ENCODE results near the gene CFAP100.

DNA sequence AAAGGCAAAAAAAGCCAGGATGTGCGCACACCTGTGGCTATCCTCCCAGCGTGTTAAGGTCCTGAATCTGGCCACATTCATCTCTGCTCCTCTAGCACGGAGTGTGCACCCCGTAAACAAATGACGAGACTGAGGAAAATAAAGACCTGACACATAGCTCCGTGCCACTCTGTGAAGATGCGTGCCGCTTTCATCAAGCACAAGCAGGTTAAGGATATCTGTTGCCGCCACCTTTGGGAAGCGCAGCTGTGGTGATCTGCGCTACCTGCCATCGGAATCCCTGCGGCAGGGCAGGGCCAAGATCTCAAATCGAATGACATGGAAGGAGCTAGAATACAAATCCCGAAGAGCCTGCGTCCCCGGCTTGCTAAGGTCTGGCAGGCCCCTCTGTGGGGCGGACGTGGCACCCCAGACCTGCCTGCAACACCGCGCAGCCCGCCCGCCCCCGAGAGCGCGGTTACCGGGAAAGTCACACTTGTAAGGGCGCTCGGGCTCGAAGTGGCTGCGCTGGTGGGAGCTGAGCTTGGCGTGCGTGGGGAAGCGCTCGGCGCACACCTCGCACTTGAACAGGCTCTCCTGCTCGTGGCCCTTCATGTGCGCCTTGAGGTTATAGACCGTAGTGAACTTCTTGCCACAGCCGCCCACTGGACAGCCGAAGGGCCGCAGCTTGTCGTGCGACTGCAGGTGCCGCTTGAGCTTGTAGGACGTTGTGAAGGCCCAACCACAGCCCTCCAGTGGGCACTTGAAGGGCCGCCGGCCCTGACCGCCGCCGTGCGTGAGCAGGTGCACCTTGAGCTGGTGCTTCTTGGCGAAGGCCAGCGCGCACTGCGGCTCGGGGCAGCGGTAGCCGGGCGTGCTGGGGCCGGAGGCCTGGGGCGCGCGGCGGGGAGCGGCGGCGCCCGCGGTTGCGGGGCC, 80.0 kb downstream of the CFAP100 start:
- TF ChIP-seq, protein P1, sequence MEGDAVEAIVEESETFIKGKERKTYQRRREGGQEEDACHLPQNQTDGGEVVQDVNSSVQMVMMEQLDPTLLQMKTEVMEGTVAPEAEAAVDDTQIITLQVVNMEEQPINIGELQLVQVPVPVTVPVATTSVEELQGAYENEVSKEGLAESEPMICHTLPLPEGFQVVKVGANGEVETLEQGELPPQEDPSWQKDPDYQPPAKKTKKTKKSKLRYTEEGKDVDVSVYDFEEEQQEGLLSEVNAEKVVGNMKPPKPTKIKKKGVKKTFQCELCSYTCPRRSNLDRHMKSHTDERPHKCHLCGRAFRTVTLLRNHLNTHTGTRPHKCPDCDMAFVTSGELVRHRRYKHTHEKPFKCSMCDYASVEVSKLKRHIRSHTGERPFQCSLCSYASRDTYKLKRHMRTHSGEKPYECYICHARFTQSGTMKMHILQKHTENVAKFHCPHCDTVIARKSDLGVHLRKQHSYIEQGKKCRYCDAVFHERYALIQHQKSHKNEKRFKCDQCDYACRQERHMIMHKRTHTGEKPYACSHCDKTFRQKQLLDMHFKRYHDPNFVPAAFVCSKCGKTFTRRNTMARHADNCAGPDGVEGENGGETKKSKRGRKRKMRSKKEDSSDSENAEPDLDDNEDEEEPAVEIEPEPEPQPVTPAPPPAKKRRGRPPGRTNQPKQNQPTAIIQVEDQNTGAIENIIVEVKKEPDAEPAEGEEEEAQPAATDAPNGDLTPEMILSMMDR (conservative IDR thresholded peaks at IDR 0.05; ENCODE audit: low read depth, low read length): no peak
- TF ChIP-seq POLR2A (IDR thresholded peaks at IDR 0.05; ENCODE audit: low read depth, low read length): no peak
- no peak for TF ChIP-seq RFX5 (IDR thresholded peaks at IDR 0.05; ENCODE audit: low read depth, low read length)
- no peak for TF ChIP-seq SMC3 (IDR thresholded peaks at IDR 0.05; ENCODE audit: low read depth, low read length)
- no peak; the same call in 1 of the 2 replicates for TF ChIP-seq CHD1 (IDR thresholded peaks at IDR 0.05; ENCODE audit: low read depth, low read length)
- TF ChIP-seq MAZ (IDR thresholded peaks at IDR 0.05; ENCODE audit: borderline replicate concordance, low read depth, low read length): no peak
- no peak for TF ChIP-seq MXI1 (IDR thresholded peaks at IDR 0.05; ENCODE audit: borderline replicate concordance, low read depth, low read length)
- TF ChIP-seq, protein P2, sequence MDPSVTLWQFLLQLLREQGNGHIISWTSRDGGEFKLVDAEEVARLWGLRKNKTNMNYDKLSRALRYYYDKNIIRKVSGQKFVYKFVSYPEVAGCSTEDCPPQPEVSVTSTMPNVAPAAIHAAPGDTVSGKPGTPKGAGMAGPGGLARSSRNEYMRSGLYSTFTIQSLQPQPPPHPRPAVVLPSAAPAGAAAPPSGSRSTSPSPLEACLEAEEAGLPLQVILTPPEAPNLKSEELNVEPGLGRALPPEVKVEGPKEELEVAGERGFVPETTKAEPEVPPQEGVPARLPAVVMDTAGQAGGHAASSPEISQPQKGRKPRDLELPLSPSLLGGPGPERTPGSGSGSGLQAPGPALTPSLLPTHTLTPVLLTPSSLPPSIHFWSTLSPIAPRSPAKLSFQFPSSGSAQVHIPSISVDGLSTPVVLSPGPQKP (IDR thresholded peaks at IDR 0.05; ENCODE audit: borderline replicate concordance, low read depth, low read length): no peak
- TF ChIP-seq RCOR1 (IDR thresholded peaks at IDR 0.05; ENCODE audit: insufficient replicate concordance, low read length): no peak
- TF ChIP-seq RAD21 (IDR thresholded peaks at IDR 0.05; ENCODE audit: low read length): no peak
- TF ChIP-seq, protein P3, sequence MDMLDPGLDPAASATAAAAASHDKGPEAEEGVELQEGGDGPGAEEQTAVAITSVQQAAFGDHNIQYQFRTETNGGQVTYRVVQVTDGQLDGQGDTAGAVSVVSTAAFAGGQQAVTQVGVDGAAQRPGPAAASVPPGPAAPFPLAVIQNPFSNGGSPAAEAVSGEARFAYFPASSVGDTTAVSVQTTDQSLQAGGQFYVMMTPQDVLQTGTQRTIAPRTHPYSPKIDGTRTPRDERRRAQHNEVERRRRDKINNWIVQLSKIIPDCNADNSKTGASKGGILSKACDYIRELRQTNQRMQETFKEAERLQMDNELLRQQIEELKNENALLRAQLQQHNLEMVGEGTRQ (IDR thresholded peaks at IDR 0.05; ENCODE audit: low read depth, low read length): no peak
